MG63 (cell line): ENCODE measurements around the gene DNAH5. TPM values are rescaled to one million over a fixed set of nuclear protein-coding genes. Genes with fewer than 3 reads are reported as not detected.

Source experiments
- DNase-seq: peaks from one replicate; pipeline ENCODE4 v3.0.0-alpha.2; 2020
- H3K27me3 ChIP-seq: fragments of 250-450 bp; sonication (Bioruptor Pico); 2 replicates; pipeline ENCODE4 v1.5.1; 2020; ENCODE audit warnings: mild to moderate bottlenecking, moderate library complexity
- H3K36me3 ChIP-seq: fragments of 250-450 bp; sonication (Bioruptor Pico); 2 replicates; pipeline ENCODE4 v1.5.1; 2020; ENCODE audit warnings: mild to moderate bottlenecking, moderate library complexity
- H3K4me3 ChIP-seq: fragments of 250-450 bp; sonication (Bioruptor Pico); 2 replicates; pipeline ENCODE4 v1.5.1; 2020; ENCODE audit warnings: mild to moderate bottlenecking, moderate library complexity
- H3K9me3 ChIP-seq: fragments of 250-450 bp; sonication (Bioruptor Pico); 2 replicates; pipeline ENCODE4 v1.5.1; 2020; ENCODE audit warnings: mild to moderate bottlenecking, moderate library complexity
- total RNA-seq: library from RNA; depleted of rRNA; stranded (reverse); fragments of >200 nt; shearing (Covaris generic); gene quantifications from 2 replicates; pipeline ENCODE4 v1.2.3, GENCODE V29; 2014; ENCODE audit warnings: low replicate concordance

The DNAH5 gene
- total RNA-seq, 1 experiment from 2014 or later, result 1.6 TPM

DNA sequence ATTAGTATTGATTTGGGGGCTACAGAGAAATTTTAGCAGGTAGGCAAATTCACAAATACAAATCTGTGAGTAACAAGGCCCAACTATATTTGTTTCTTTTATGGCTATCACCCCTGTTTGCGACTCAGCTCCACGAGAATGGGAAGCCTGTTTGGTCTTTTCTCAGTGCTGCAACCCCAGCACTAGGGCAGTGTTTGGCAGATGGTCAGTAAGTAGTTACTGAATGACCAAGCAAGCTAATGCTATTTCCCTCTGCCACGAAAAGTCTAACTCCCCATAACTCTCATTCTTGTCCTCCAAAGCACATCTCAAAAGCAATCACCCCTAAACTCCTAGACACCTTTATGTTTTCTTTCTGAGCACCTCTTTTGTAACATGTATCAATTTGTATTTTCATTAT lies 245.6 kb downstream of the DNAH5 start:
- Histone ChIP-seq H3K9me3 (no peaks in the 10 kb centered on the region), H3K36me3 (no peaks in the 10 kb centered on the region), H3K27me3 (no peaks in the 10 kb centered on the region), H3K4me3 (no peak overlapping the region)
- no peak for DNase-seq

GRCh38 chr5:13695076-13695712 lies 249.3 kb downstream of the DNAH5 start:
- no peaks in the 10 kb centered on the region for H3K9me3 ChIP-seq
- DNase-seq, result no peak
- H3K4me3 ChIP-seq, result no peak overlapping the region
- no peaks in the 10 kb centered on the region for H3K36me3 ChIP-seq
- no peaks in the 10 kb centered on the region for H3K27me3 ChIP-seq

DNA sequence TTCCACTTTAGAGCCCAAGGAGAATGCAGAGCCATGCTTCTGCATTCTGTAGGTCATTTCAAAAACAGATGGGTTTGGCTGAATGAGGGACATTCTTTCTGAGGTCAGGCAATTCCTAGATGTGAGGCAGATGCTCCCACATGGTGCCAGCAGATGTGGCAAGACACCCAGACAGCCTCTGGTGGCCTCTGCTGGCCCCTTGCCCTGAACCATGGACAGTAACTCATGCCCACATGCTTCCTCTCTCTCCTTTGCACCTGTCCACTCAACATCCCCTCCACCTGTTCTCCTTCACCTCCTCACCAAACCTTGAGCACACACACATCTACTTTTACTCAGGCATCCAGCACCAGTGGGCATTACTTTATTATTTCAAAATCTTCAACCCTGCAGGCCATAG lies 252.3 kb downstream of the DNAH5 start:
- Histone ChIP-seq H3K36me3 (no peaks in the 10 kb centered on the region), H3K4me3 (no peak overlapping the region), H3K27me3 (no peaks in the 10 kb centered on the region), H3K9me3 (no peaks in the 10 kb centered on the region; the same call in 1 of the 2 replicates)
- no peak for DNase-seq

GRCh38 chr5:13676531-13676930 lies 268.0 kb downstream of the DNAH5 start:
- no peaks in the 10 kb centered on the region for H3K27me3 ChIP-seq
- no peak for DNase-seq
- H3K36me3 ChIP-seq, result no peaks in the 10 kb centered on the region
- H3K9me3 ChIP-seq, result no peaks in the 10 kb centered on the region
- H3K4me3 ChIP-seq, result no peak overlapping the region

GRCh38 chr5:13674391-13674790 lies 270.1 kb downstream of the DNAH5 start:
- H3K9me3 ChIP-seq, result no peaks in the 10 kb centered on the region

DNA sequence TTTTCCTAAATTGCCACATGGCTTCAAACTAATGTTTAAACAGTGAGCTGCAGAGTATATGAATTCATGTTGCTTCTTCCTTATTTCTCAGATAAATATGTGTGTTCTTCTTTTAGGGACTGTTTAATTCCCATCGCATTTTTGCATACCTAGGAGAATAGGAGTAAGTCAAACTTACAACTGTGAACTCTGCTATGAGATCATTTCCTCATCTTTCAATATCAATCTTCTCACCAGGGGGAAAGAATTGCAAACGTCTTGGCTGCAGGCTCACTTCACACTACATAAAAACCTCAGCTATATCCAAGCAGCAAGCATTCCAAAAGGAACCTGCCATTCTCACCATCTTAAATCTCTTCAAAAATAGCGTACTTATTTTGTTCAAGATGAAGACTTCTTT lies 271.0 kb downstream of the DNAH5 start:
- Histone ChIP-seq H3K27me3 (no peaks in the 10 kb centered on the region), H3K4me3 (no peak overlapping the region), H3K9me3 (no peaks in the 10 kb centered on the region), H3K36me3 (no peaks in the 10 kb centered on the region)
- no peak for DNase-seq

More at GRCh38 chr5:13674391-13674790, 270.1 kb downstream of the DNAH5 start:
- no peak for DNase-seq
- no peaks in the 10 kb centered on the region for H3K27me3 ChIP-seq
- H3K4me3 ChIP-seq, result no peak overlapping the region
- no peaks in the 10 kb centered on the region for H3K36me3 ChIP-seq

DNA sequence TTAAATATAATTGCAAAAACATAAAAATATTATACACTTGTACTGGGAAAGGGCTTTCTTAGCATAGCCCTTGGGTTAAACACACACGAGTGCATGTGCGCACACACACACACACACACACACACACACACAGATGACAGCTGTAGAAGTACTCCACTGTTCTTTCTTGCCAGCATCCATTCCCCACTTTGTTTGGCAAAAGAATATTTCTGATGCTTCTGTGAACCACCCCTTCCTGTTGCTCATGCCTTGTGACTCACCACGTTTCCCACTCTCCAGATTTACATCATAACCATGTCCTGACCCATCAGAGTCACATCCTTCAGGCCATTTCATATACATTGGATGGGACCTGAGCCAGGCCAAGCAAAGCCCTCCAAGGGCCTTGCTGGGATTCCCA lies 280.1 kb downstream of the DNAH5 start:
- Histone ChIP-seq H3K36me3 (no peaks in the 10 kb centered on the region), H3K27me3 (no peaks in the 10 kb centered on the region), H3K4me3 (no peak overlapping the region), H3K9me3 (peaks cover 3% of the 10 kb centered on the region; the same call in 1 of the 2 replicates)
- peak; percentile 83 for DNase-seq

- Histone ChIP-seq H3K9me3 (peaks cover 3% of the 10 kb centered on the region; the same call in 1 of the 2 replicates), H3K4me3 (no peak overlapping the region), H3K27me3 (no peaks in the 10 kb centered on the region), H3K36me3 (no peaks in the 10 kb centered on the region)
- DNase-seq, result no peak
These were observed 281.9 kb downstream of the DNAH5 start for GRCh38 chr5:13662626-13663025.

GRCh38 chr5:13661272-13661671 lies 283.2 kb downstream of the DNAH5 start:
- Histone ChIP-seq H3K27me3 (no peaks in the 10 kb centered on the region), H3K9me3 (peaks cover 3% of the 10 kb centered on the region; the same call in 1 of the 2 replicates), H3K4me3 (no peak overlapping the region), H3K36me3 (no peaks in the 10 kb centered on the region)
- no peak for DNase-seq

DNA sequence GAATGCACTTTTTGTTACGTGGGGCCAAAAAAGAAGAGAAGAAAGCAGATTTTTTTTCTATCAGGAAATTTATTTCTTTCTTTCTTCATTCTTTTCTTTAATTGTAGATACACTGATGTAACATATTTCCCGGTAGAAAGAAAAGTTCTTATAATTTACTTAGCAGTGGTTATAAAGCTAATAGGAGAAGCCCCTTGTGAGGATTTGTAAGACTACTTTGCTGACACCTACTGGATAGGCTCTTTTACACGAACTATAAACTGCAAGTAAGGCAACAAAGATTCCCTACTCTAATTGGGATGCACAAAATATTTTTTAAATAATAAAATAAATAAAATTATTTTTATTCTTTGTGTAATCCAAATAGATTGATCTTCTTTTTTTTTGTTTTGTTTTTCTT lies 284.4 kb downstream of the DNAH5 start:
- peaks cover under 1% of the 10 kb centered on the region; the same call in 1 of the 2 replicates for H3K9me3 ChIP-seq
- no peak for DNase-seq
- H3K4me3 ChIP-seq, result no peak overlapping the region
- H3K27me3 ChIP-seq, result no peaks in the 10 kb centered on the region
- H3K36me3 ChIP-seq, result no peaks in the 10 kb centered on the region

GRCh38 chr5:13659391-13659790 lies 285.1 kb downstream of the DNAH5 start:
- no peaks in the 10 kb centered on the region for H3K27me3 ChIP-seq
- H3K4me3 ChIP-seq, result no peak overlapping the region
- DNase-seq, result no peak
- no peaks in the 10 kb centered on the region for H3K36me3 ChIP-seq
- no peaks in the 10 kb centered on the region; the same call in 1 of the 2 replicates for H3K9me3 ChIP-seq

DNA sequence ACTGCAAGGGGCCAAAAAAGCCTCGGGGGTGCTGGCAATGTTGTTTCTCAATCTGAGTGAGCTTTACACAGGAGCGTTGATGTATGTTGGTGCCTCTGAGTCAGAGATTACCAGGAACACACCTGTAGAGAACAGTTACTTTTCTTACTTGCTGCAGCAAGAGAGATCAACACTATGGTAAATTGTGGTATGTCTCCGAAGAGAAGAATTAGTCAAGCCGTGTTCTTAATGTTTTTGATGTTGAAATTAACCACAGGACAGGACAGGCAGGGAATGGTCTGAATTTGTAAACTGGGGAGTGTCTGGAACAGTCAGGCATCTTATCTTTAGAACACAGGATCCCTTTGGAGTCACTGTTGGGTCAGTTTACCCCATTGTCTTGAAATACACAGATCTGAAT lies 285.7 kb downstream of the DNAH5 start:
- DNase-seq, result no peak
- H3K4me3 ChIP-seq, result no peak overlapping the region
- no peaks in the 10 kb centered on the region for H3K36me3 ChIP-seq
- no peaks in the 10 kb centered on the region; the same call in 1 of the 2 replicates for H3K9me3 ChIP-seq
- no peaks in the 10 kb centered on the region for H3K27me3 ChIP-seq

- no peaks in the 10 kb centered on the region; the same call in 1 of the 2 replicates for H3K9me3 ChIP-seq
These were observed 286.3 kb downstream of the DNAH5 start for GRCh38 chr5:13658152-13658551.

DNA sequence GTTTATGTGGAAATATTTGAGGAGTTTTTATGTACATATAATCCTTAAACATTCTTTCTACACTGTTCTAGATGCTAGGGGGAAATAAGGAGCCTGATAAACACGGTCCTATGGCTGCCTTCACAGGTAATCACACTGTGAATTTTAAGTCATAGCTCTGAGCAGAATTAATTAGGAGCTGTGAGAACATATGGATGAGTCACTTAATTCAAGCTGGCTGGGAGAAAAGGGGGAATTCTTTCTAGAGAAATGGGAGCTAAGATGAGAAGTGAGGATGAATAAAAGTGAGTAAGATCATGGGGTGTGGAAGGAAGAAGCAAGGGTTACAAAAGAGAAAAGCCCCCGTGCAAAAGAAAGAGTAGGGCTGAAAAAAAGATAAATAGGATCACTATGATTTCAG lies 290.8 kb downstream of the DNAH5 start:
- no peak for DNase-seq
- H3K4me3 ChIP-seq, result no peak overlapping the region
- H3K9me3 ChIP-seq, result peaks cover 5% of the 10 kb centered on the region; the same call in 1 of the 2 replicates
- no peaks in the 10 kb centered on the region for H3K27me3 ChIP-seq
- no peaks in the 10 kb centered on the region for H3K36me3 ChIP-seq

More at GRCh38 chr5:13658152-13658551, 286.3 kb downstream of the DNAH5 start:
- H3K4me3 ChIP-seq, result no peak overlapping the region
- DNase-seq, result no peak
- H3K27me3 ChIP-seq, result no peaks in the 10 kb centered on the region
- H3K36me3 ChIP-seq, result no peaks in the 10 kb centered on the region

DNA sequence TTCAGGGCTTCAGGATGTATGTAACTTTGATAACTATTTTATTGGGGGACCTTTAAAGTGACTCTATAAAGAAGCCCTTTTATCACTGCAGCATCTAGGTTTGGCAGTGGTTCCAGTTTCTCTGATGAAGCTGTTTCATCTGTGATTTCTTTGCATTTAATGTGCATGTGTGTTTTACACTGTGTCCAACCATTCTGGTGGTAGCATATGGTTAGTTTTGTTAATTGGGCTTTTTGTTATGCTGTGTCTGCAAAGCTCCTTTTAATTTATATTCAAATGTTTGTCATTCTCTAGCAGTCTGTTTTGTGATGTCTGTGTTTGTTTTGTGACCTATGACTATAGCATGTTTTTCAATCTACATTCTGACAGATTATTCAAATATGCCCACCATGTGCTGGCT lies 294.8 kb downstream of the DNAH5 start:
- Histone ChIP-seq H3K9me3 (0 out of 2 replicates have a peak, but pooled peaks cover 5% of the 10 kb centered on the region), H3K36me3 (no peaks in the 10 kb centered on the region), H3K27me3 (0 out of 2 replicates have a peak, but pooled peaks cover 2% of the 10 kb centered on the region), H3K4me3 (no peak overlapping the region)
- no peak for DNase-seq

DNA sequence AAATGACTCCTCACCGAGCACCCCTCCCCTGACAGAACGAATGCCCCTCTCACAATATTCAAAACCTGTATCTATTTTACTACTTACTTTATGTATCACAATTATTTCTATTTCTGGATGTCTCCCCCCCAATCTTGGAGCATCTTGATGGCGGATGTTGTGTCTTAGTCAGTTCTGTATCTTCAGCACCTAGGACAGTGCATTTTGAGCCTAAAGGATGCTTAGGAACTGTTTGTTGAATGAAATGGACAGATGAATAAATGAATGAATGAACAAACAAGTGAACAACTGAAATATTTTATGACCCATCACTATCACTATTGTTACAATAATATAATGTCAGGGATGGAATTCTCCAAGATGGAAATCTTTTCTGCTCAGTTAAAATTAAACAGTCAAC lies 295.7 kb downstream of the DNAH5 start:
- Histone ChIP-seq H3K9me3 (0 out of 2 replicates have a peak, but pooled peaks cover 5% of the 10 kb centered on the region), H3K4me3 (no peak overlapping the region), H3K27me3 (0 out of 2 replicates have a peak, but pooled peaks cover 2% of the 10 kb centered on the region), H3K36me3 (no peaks in the 10 kb centered on the region)
- DNase-seq, result no peak

GRCh38 chr5:13643734-13644133 lies 300.8 kb downstream of the DNAH5 start:
- no peaks in the 10 kb centered on the region for H3K9me3 ChIP-seq
- H3K27me3 ChIP-seq, result 0 out of 2 replicates have a peak, but pooled peaks cover 2% of the 10 kb centered on the region
- no peaks in the 10 kb centered on the region for H3K36me3 ChIP-seq
- H3K4me3 ChIP-seq, result no peak overlapping the region
- DNase-seq, result no peak

GRCh38 chr5:13643196-13643595 lies 301.3 kb downstream of the DNAH5 start:
- H3K27me3 ChIP-seq, result 0 out of 2 replicates have a peak, but pooled peaks cover 2% of the 10 kb centered on the region
- DNase-seq, result no peak
- no peak overlapping the region for H3K4me3 ChIP-seq
- H3K9me3 ChIP-seq, result no peaks in the 10 kb centered on the region
- H3K36me3 ChIP-seq, result no peaks in the 10 kb centered on the region
